ENCODE data around the gene CTNNA3.

The CTNNA3 gene

DNA sequence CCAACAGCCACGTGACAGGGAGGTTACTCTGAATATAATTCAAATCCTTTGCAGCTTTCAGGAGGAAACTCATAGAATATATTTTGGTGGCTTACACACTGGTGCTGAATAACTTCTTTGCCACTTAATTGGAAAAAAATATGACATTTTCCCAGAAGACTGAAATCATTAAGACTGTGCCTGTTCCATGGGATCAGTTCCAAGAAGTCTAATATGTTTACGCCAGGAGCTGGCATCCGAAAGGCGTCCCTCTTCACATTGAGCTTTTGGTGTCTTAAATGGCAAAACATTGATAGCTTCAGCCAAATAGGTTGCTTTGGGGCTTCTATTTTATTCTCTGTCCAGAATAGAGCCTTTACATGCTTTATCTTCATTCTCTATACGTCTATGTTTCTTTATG is 1687.8 kb downstream of the CTNNA3 start:
- DNase-seq (ENCODE audit: extremely low spot score, insufficient read length, low read depth) (no peak), FAIRE-seq (no peak)

DNA sequence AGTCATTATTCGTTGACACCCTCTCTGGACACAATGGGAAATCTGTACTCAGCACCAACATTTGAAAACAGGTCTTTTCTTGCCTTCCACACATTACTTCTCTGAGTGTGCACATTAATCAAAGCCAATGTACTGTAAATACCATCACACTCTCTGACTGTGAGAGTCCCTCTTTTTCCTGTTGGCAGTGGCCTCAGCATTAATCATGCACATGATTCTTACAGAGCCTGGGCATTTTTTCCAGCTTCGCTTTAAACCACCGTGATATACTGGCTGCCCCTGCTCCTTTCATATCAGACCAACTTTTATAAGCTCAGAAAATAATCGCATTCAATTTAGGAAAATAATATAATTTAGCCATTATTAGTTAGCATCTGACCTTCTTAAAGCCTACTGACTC is 1689.6 kb downstream of the CTNNA3 start:
- FAIRE-seq (no peak), DNase-seq (ENCODE audit: extremely low spot score, insufficient read length, low read depth) (no peak)

DNA sequence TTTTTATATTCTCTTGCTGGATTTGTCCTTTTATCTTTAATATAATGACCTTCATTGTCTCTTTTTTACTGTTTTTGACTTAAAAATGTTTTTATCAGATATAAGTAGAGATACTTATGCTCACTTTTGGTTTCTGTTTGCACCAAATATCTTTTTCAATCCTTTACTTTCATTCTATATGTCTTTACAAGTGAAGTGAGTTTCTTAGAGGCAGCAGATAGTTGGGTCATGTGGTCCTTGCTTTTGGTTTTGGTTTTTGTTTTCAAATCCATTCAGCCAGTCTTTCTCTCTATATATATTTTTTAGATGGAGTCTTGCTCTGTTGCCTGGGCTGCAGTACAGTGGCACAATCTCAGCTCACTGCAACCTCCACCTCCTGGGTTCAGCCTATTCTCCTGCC is 1702.5 kb downstream of the CTNNA3 start:
- FAIRE-seq (no peak), DNase-seq (ENCODE audit: extremely low spot score, insufficient read length, low read depth) (no peak)

DNA sequence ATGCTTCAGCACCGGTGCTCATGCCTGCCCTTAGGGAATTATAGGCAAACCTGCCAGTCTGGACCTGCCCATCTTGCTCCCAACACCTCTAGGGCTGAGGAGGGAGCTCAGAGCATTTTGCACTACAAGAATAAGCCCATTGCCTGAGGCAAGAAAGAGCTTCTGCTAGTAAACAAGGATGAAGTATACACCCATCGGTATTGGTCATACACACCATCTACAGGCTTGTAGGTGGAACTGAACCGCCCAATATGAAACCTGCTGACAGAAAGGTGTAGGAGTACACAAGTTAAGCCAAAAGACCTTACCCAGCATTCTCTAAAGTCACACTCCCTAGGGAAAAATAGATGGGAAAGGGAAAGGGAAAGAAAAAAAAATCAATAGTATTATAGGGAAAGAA is 1727.1 kb downstream of the CTNNA3 start:
- FAIRE-seq (no peak), DNase-seq (ENCODE audit: extremely low spot score, insufficient read length, low read depth) (no peak)

DNA sequence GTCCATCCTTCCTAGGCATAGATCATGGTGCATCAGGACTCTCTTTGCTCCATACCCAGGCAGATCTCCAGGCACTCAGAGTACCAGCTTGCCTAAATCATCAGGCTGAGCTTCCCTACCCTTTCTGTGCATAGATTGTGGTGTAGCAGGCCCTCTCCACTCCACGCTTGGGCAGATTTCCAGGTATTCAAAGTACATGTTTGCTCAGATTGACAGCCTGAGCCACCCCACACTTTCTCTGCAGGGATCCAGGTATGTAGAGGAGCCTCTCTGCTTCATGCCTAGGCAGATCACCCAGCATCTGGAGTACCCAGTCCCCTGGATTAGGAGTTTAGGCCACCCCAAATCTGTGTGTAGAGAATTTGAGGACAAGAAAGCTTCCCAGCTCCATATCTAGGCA is 1727.6 kb downstream of the CTNNA3 start:
- no peak for FAIRE-seq

DNA sequence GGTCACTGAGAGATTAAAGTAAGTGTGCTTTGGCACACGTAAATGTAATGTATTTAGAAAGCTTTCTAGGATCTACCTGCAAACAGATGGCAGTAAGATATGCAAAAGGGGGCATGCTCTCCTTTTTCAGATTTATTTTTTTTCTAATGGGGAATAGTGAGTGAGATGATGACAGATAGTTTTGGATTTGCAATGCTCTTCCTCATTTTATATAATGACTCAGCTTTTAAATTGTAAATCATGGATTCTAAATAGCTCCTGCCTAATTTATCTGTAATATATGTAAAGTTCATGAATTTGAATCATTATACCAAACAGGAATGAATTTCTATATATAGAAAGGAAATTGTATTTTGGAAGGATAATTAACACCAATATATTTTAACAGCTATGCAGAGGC is 1731.8 kb downstream of the CTNNA3 start:
- no peak for FAIRE-seq
- DNase-seq (ENCODE audit: extremely low spot score, insufficient read length, low read depth): no peak

More for the DNA sequence above, 1727.6 kb downstream of the CTNNA3 start:
- DNase-seq (ENCODE audit: extremely low spot score, insufficient read length, low read depth): no peak

DNA sequence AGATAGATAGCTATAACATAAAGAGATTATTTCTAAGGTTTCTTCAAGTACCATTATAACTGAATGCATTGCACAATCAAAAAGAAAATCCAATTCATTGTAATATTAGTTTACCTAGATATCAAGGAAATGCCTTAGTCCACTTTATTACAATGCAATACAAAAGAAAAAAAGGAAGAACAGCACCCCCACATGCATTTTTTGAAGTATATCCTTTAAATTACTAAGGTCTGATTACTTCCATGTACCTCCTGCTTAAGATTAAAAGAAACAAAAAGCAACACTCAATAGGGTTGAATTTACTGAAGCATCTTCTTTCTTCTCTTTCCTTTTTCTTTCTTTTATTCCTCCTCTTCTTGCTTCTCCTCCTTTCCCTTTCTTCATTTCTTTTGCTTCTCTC is 1743.9 kb downstream of the CTNNA3 start:
- DNase-seq (ENCODE audit: extremely low spot score, insufficient read length, low read depth): no peak
- no peak for FAIRE-seq

DNA sequence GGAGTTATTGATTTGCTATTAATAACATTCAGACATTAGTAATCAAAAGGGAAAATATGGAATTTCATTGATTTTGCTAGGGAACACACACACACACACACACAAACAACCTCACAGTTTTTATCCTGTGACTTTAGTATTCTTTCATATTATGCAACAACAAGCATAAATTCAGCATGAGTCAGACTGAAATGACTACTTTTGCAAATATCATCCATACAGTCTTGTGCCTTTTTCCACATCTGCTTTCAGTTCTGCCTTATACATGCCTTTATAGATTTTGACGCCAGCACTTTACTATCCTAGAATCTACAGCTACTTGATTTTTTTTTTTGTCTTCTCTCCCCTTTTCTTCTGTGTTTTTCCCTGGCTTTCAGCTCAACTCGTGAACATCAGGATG is 1745.9 kb downstream of the CTNNA3 start:
- FAIRE-seq (no peak), DNase-seq (ENCODE audit: extremely low spot score, insufficient read length, low read depth) (no peak)

DNA sequence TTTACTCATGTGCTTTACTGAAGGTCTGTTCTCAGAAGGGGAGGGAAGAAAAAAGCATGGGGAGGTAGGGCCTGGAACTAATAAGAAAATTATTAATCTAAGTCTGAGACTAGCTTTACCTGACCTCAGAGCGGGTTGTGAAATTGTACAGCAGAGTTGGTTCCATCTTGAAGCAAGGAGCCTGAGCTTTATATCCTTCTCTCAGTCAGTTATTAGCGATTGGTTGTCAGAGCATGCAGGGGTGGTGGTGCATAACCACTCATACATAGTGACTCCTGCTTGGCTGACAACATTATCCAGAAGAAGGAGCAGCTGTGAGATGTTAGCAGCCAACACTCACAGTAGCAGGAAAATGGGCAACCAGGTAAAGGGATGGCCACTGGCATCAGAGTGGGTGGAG is 1746.5 kb downstream of the CTNNA3 start:
- no peak for DNase-seq (ENCODE audit: extremely low spot score, insufficient read length, low read depth)
- no peak for FAIRE-seq

DNA sequence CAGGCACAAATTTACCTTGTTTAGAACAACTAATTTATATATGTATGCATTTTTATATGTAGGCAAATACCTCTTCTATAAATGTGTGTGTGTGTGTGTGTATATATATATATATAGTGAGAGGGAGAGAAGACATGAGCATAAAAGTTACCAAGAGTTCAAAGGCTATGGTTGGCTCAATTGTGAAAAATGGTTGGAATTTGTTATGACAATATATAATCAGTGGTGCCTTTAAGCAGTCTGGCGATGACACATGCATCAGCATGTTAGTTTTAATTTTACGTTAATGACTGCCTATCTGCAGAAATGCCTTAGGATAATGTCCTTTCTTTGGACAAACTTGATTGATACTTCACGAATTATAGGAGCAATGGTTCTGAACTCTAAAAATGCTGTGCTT is 1750.9 kb downstream of the CTNNA3 start:
- DNase-seq (ENCODE audit: extremely low spot score, insufficient read length, low read depth): no peak
- no peak for FAIRE-seq

DNA sequence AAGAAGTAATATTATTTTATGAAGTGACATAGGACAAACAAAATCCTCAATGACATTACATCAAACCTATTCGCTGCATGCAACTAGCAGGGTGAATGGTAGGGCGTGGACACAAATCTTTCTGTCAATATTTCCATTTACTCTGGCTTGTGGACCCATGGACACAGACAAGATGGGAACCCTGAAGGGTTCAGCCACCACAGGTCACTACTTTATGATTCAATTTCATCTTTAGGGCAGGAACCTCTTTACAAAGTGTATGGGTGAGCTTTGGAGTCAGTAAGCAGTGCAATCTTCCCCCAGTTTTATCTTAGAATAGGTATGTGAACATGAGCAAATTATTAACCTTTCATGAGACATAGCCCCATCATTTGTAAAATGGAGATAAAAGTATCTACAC is 1752.5 kb downstream of the CTNNA3 start:
- no peak for DNase-seq (ENCODE audit: extremely low spot score, insufficient read length, low read depth)
- FAIRE-seq: no peak

DNA sequence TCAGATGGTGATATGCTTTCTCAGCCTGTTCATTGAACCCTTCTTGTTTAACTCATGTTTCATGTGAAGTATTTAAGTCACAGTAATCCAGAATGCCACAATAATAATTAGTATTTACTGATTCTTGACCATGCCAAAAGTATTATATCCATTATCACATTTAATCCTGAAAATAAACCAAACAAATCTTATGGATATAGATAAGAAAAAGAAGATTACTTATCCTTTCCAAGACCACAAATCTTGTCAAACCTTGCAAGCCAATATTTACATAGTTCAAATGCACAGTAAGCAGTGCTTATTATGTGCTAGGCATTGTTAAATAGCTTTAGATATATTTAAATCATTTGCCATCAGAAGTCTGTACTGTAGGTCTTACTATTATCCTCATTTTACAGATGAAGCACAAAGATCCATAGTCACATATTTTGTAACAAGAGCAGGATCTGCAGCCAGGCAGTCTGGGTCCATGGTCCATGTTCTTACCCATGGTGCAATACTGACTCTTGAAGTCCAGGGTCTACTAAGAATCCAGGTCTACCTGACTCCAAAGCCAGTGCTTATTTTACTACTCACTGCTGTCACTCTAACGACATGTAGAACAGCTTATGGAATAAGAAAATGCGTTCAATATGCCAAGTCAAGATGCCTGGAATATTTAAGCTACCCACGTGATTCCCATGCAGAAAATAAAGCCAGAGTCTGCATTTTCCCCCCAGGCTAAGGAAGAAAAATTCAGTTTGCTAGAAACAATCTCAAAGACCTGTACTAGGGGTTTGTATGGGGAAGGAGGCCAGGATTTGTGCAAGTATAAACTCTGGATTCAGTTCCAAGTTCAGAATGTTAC is 1755.0 kb downstream of the CTNNA3 start:
- FAIRE-seq (no peak), DNase-seq (ENCODE audit: extremely low spot score, insufficient read length, low read depth) (no peak)

DNA sequence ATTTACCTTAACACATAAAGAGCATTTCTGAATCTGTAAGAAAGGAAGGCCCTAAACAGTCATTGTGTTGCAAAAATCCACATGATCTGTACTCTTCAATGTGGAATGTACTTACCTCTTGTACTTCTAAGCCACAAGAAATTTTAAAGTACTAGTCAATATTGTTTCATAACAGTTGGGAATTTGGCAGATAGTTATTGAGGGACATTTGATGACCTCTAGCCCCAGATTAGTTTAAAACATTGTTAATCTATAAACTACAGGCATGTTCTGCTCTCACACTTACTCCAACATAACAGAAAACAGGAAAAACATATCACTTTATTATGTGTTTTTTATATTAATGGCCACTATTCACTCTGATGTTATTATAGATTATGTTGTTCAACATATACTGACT is 1755.9 kb downstream of the CTNNA3 start:
- FAIRE-seq: no peak
- no peak for DNase-seq (ENCODE audit: extremely low spot score, insufficient read length, low read depth)

DNA sequence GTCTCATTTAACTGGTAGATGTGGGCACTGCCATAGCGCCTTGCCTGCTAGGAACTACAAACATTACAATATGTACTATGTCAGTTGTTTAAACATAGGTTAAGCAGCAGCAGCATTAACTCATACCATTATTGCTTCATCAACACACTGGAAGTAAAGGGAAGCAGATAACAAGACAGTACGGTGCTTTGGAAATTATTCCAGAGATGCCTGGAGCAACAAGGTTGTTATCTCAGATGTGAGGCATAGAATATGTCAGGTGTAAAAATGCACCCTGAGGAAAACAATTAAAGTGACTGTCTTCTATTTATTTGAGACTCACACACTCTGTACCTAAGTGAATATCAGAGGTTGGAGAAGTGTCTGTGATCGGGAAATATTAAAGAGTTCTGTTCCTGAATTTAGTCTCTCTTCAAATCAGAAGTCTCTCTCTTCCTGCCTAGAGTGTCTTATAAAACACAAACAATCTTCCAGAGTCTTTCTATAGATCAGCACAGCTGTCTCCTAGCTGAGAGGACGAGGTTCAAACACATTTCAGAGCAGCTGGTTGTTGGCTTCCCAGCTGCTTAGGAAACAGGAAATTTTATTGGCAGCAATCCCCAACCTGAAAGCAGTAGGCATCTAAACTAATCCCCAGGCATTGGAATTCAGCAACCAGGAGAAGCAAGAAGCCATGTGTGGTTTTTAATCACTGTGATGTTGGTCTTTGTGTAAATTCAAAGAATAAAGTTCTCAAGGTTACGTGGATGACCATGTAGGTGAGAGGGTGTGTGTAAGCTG is 1764.5 kb downstream of the CTNNA3 start:
- FAIRE-seq (no peak), DNase-seq (ENCODE audit: extremely low spot score, insufficient read length, low read depth) (no peak)

DNA sequence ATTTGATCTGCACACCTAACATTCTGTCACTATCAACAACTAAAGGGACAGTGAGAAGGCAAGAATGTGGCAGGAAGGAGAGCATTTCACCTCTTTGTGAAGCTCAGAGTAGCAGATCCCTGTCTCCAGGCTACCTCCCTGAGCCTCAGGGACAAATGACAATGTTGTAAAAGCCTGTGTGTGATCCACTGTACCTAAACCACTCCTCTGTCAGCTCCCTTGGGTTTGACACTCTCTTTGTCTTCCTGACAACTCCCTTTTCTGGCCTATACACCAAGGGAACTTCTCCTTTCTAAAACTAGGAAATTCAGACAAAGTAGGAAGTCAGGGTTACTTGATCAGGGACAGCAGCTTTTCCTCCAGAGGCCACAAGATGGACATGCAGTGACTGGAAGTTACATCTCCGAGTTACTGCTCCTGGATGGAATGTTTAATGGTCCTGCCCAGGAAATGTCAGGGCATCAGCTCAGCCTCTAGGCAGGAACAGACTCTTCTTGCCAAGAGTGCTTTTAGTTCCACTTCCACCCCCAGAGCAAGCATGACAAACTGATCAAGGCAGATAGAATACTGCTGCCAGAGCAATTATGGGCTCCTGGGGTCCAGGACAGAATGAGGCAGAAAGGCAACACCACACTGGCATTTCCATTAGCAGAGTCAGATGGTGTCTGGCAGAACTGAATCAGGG is 1784.7 kb downstream of the CTNNA3 start:
- no peak for FAIRE-seq
- DNase-seq (ENCODE audit: extremely low spot score, insufficient read length, low read depth): no peak

DNA sequence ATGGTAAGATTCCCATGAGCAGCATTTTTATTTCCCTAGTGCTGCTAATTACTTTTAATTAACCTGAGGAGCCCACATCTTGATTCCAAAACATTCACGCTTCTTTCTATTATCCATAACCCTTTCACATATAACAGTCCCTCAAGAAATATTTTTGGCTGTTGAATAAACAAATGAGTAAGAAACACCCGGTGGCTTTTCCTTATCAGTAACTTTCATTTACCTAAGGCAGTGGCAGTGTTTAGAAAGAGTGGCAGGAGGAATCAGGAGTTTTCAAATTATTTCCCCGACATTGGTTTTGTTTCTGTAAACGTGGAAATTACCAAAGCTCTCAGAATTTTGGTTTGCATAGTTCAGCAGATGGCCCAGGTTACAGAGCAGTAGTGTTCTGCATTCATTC is 1785.8 kb downstream of the CTNNA3 start:
- DNase-seq (ENCODE audit: extremely low spot score, insufficient read length, low read depth): no peak
- no peak for FAIRE-seq

DNA sequence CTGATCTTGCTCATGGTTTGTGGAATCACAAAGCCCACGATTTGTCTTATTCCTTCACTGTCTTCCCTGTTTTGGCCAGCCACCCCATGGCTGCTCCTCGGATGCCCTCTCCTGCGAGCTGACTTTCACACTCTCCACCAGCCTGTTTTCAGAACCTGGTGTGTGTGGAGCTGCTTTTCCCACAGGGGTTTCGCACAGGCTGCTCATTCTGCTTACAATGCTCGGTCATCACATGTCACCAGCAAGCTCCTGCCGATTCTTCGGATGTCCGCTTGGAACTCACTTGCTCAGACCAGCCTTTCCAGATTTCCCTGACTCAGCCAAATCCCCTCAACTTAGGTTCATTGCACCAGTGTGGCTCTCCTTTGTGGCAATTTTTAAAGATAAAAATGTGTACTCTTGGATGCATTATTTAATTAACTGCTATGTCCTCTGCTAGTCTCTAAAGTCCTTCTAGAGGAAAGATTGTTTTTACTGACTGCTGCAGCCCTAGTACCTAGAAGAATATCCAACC is 1788.7 kb downstream of the CTNNA3 start:
- DNase-seq (ENCODE audit: extremely low spot score, insufficient read length, low read depth): no peak
- no peak for FAIRE-seq

DNA sequence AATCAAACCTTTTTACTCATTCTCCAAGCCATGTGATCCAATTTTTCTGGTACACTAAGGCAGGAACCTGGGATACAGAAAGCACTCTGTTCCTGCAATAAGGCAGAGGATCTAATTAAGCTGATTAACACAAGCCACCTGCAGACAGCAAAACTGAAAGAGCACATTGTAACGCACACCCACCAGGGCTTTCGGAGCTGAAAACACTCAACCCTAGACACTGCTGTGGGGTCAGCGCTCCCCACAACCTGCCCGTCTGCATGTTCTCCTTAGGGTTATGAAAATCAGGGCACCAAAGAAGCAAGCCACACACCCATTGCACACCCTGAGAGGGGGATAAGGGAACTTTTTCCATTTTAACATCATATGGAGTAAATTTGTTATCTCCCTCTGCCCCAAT is 1792.4 kb downstream of the CTNNA3 start:
- no peak for DNase-seq (ENCODE audit: extremely low spot score, insufficient read length, low read depth)
- FAIRE-seq: no peak

DNA sequence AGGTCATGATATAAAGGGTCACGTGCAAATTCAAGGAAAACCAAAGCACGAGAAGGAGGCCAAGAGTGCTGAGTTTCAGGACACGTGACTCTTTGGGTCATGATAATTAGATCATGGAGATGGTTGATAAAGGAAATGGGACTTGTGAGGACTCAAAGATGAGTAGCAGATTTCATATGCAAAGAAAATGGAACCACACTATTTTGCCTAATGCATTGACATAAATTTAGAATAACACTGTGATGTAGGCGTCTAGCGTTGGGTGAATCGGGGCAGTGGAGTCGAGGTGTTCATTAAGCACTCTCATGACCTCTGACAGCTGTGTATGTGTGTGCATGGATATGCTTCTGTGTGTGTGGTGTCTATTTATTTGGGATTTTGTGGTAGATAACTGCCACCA is 1795.7 kb downstream of the CTNNA3 start:
- no peak for FAIRE-seq
- no peak for DNase-seq (ENCODE audit: extremely low spot score, insufficient read length, low read depth)

DNA sequence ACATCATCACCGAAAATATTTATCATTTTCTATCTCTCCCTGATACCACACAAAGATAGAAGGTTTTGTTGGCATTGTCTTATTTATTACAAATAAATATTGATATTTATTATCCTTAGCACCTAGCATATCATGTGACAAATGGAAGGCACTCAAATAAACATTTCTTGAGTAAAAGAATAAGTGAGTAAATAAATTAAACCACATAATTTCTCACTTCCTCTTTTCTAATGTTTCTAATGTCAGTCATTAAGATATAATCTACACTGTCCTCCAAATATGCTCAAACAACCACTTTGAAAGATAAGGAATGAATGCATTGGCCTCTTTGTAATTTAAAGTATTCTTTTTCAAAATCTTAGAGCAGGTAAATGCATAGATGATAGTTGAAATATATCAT is 1797.9 kb downstream of the CTNNA3 start:
- DNase-seq (ENCODE audit: extremely low spot score, insufficient read length, low read depth): no peak
- FAIRE-seq: no peak

DNA sequence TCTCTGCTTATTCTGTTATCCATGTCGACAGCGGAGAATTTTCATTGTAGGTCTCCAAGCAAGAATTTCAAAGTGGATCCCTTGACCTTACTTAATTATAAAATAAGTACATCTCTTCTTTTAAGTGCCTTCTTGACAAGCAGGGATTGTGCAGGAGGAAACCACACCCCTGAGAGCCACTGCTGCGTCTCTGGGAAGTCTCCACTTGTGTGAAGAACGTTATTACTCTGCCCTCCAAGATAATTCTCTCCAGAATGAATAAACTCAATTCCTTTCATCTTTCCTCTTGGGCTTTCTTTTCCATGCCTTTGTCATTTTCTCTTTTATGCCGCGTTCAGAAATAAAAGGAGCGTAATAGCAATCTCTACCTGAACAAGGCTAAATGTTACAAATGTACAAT is 1801.0 kb downstream of the CTNNA3 start:
- FAIRE-seq (no peak), DNase-seq (ENCODE audit: extremely low spot score, insufficient read length, low read depth) (no peak)
